Sigmoid colon (tissue), 4 donors: ENCODE data around the gene ZNF350.

Experiments used
- CTCF ChIP-seq, 4 experiments: fragments of 450-650 bp in 3 of 4; fragments of 200-600 bp in 1 of 4; IDR thresholded peaks; one replicate each; pipeline ENCODE4 v1.5.1; 2016 to 2019; ENCODE audit warnings: antibody characterized with exemption in 4 of 4, mild to moderate bottlenecking in 3 of 4, moderate library complexity in 2 of 4
- EP300 ChIP-seq, 4 donors: sonication (generic); formaldehyde crosslinking; IDR thresholded peaks; one replicate each; pipeline ENCODE4 v1.6.1; 2017; ENCODE audit warnings: antibody characterized with exemption in 4 of 4
- POLR2A ChIP-seq, 2 donors: fragments of 450-650 bp; IDR thresholded peaks; one replicate each; pipeline ENCODE4 v1.6.1; 2016; ENCODE audit warnings: antibody characterized with exemption in 2 of 2, mild to moderate bottlenecking in 2 of 2, moderate library complexity in 2 of 2
- POLR2AphosphoS5 ChIP-seq, 4 donors: sonication (generic); formaldehyde crosslinking; IDR thresholded peaks; one replicate each; pipeline ENCODE4 v1.6.1; 2017; ENCODE audit warnings: antibody characterized with exemption in 4 of 4

GRCh38 chr19:51976852-51977251, 9.8 kb downstream of the ZNF350 start:
- TF ChIP-seq POLR2A (IDR thresholded peaks at IDR 0.05) (no peak), CTCF (IDR thresholded peaks at IDR 0.05) (no peak), POLR2AphosphoS5 (IDR thresholded peaks at IDR 0.05) (no peak), EP300 (IDR thresholded peaks at IDR 0.05) (no peak)
